ENCODE results near the gene TPO.

Gene TPO

DNA sequence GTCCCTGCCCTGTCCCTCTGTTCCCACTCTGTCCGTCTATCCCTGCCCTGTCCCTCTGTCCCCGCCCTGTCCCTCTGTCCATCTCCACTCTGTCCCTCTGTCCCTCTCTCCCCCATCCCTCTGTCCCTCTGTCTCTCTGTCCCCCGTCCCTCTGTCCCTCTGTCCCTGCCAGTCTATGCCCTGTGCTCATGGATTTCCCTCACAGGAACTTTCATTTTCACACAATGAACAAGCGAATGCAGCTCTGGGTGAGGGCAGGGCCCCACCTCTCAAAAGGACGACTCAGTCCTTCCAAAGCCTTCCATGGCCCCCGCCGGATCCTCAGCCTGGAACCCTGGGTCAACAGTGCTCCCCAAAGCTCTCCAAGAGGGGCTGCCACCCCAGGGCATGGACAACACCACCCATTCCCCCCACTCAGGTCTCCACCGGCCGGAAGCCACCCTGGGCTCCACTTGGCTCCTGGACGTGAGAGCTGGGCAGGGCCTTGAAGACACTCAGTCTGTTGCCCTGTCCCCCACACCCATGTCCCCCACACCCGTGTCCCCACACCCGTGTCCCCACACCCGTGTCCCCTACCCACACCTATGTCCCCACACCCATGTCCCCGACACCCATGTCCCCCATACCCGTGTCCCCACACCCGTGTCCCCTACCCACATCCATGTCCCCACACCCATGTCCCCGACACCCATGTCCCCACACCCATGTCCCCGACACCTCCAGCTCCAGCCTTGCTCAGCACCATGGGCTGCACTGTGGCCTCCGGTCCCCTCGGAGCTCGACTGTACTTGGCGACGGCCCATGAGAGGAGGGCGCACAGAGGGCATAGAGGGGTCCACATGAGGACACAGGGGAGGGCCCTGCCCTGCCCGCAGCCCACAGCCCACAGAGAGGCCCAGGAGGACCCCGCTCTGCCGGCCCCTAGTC lies 175.1 kb downstream of the TPO start:
- DNase-seq = no peak

DNA sequence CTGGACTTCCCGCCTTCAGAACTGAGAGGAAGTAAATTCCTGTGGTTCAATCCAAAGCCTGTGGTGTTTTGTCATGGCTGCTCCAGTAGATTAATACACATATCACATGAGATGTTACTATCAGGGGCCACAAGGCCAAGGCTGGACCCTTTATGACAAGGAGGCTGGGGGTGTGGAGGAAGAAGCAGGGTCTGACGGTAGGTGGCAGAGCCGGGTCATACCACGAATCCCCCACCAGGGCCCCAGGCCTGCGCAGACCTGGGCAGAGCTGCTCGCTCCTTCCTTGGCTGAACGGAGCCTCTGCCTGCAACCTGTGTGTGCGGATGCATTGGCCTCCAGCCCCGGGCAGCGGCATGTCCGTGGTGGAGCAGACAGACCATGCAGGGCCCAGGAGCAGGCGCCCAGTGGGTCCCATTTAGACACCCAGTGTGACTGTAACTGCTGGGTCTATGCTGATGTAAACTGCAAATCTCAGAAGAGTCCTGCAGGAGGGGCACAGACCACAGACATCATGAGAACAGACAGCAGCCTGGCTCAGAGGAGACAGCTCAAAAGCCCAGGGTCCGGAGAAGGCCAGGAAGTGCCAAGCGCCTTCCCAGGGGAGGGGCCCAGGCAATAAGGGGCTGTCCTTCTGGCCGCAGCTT lies 175.8 kb downstream of the TPO start:
- no peak for DNase-seq

DNA sequence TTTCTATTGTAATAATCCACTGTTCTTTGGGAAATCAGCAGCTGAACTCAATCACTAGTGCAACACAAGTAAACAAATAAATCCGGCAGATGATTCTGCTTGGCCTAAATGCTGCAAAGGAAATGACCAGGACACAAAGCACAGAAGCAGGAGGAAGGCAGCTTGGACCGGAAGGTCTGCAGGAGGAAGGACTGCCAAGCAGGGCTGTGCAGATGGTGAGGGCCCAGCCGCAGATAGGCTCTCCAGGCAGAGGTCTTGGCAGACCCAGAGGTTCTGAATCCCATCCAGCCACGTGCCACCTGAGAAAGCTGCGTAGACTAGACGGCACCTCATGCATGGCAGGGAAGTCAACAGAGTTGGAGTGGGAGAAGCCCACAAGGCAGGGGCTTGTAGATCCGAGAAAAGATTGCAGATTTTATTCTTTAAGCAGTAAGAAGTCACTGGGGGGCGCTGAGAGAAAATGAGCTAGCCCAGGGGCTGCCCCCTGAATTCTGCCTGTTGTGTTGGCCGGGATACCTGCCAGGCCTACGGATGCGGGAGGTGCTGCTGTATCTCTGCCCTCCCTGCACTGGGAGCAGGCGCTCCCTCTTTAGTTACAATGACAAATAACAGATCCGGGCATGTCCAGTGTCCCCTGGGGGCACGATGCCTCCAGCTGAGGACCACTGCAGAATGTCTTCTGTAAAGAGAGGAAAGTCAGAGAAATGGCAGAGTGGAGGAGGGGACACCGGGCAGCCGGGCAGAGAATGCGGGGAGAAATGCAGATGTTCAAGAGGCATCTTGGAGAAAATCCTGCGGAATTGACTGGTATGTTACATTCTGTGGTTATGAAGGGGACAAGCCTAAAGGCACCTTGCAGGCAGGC lies 177.6 kb downstream of the TPO start:
- DNase-seq = no peak

GRCh38 chr2:1591461-1591770 lies 178.2 kb downstream of the TPO start:
- DNase-seq = no peak

All from AML-193 (cell line).